BLaER1 treated with 17β-estradiol and CSF1 and Interleukin-3, amounts not matched to agents 10 nM and 100 nM (cell line): ENCODE measurements around the gene PRTN3.

ENCODE experiments used
- H3K27ac ChIP-seq, 11 experiments: shearing (Covaris generic); formaldehyde crosslinking; 2 replicates each; pipeline ENCODE4 v1.8.1; 2022
- H3K27me3 ChIP-seq, 11 experiments: shearing (Covaris generic); formaldehyde crosslinking; 2 replicates each; pipeline ENCODE4 v1.8.1; 2022
- H3K36me3 ChIP-seq, 11 experiments: shearing (Covaris generic); formaldehyde crosslinking; 2 replicates each; pipeline ENCODE4 v1.8.1; 2022
- H3K4me1 ChIP-seq, 10 experiments: shearing (Covaris generic); formaldehyde crosslinking; 2 replicates each; pipeline ENCODE4 v1.8.1; 2022
- H3K4me2 ChIP-seq, 11 experiments: shearing (Covaris generic); formaldehyde crosslinking; 2 replicates each; pipeline ENCODE4 v1.8.1; 2022
- H3K4me3 ChIP-seq, 10 experiments: shearing (Covaris generic); formaldehyde crosslinking; 2 replicates each; pipeline ENCODE4 v1.8.1; 2022
- H3K9ac ChIP-seq, 11 experiments: shearing (Covaris generic); formaldehyde crosslinking; 2 replicates each; pipeline ENCODE4 v1.8.1; 2022
- H3K9me3 ChIP-seq, 11 experiments: shearing (Covaris generic); formaldehyde crosslinking; replicated peaks in 1 of 11; 2 replicates each; pipeline ENCODE4 v1.8.1; 2022
- H4K20me1 ChIP-seq, 11 experiments: shearing (Covaris generic); formaldehyde crosslinking; 2 replicates each; pipeline ENCODE4 v1.8.1; 2022
- Cebpa-rat ChIP-seq, 11 experiments: shearing (Covaris generic); IDR thresholded peaks; 2 replicates each; pipeline ENCODE4 v1.8.1; 2022

The PRTN3 gene

GRCh38 chr19:854549-854948 lies 13.8 kb downstream of the PRTN3 start:
- Histone ChIP-seq H3K36me3 (no peaks in the 10 kb centered on the region), H3K9me3 (peaks cover 0 to 5% (median 0%) of the 10 kb centered on the region in 11 experiments; a peak in 1 of 22 replicates), H3K9ac (no peak overlapping the region), H4K20me1 (peaks cover 0 to 8% (median 0%) of the 10 kb centered on the region in 11 experiments; a peak in 8 of 22 replicates), H3K4me3 (no peak overlapping the region), H3K27ac (no peak overlapping the region), H3K4me1 (peaks cover 5 to 29% (median 13%) of the 10 kb centered on the region in 10 experiments; a peak in 19 of 20 replicates), H3K4me2 (no peak overlapping the region), H3K27me3 (peaks cover 24 to 63% (median 56%) of the 10 kb centered on the region in 11 experiments)
- TF ChIP-seq Cebpa-rat (IDR thresholded peaks at IDR 0.05), result no peak

DNA sequence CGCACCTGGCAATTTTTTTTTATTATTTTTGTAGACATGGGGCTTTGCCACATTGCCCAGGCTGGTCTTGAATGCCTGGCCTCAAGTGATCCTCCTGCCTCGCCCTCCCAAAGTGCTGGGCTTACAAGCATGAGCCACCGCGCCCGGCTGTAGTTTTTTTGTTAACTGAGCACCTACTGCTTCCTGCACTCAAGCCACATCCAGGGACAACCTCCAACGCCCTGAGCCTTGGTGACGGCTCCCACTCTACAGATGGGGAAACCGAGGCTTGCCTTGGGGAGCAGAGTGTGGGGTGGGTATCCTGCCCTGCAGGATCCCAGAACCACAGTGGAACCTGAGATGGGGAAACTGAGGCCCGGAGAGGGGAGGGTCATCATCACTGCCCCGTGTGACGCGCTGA lies 14.3 kb downstream of the PRTN3 start:
- H4K20me1 ChIP-seq, result peaks cover 0 to 13% (median 0%) of the 10 kb centered on the region in 11 experiments; a peak in 8 of 22 replicates
- H3K9ac ChIP-seq, result no peak overlapping the region
- H3K4me2 ChIP-seq, result no peak overlapping the region
- peaks cover 0 to 5% (median 0%) of the 10 kb centered on the region in 11 experiments; a peak in 1 of 22 replicates for H3K9me3 ChIP-seq
- no peaks in the 10 kb centered on the region for H3K36me3 ChIP-seq
- no peak overlapping the region for H3K4me3 ChIP-seq
- no peak for TF ChIP-seq Cebpa-rat (IDR thresholded peaks at IDR 0.05)
- H3K27me3 ChIP-seq, result peaks cover 30 to 63% (median 56%) of the 10 kb centered on the region in 11 experiments
- peaks cover 7 to 35% (median 18%) of the 10 kb centered on the region in 10 experiments; a peak in 19 of 20 replicates for H3K4me1 ChIP-seq
- no peak overlapping the region for H3K27ac ChIP-seq

DNA sequence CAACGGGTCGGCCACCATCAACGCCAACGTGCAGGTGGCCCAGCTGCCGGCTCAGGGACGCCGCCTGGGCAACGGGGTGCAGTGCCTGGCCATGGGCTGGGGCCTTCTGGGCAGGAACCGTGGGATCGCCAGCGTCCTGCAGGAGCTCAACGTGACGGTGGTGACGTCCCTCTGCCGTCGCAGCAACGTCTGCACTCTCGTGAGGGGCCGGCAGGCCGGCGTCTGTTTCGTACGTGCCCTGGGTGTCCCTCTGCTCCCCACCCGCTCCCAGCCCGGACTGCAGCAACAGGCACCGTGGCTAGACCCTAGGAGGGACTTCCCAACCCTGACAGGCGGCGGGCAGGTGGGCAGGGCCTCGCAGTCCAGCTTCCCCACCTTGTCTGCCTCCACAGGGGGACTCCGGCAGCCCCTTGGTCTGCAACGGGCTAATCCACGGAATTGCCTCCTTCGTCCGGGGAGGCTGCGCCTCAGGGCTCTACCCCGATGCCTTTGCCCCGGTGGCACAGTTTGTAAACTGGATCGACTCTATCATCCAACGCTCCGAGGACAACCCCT lies 14.8 kb downstream of the PRTN3 start:
- H3K4me3 ChIP-seq, result no peak overlapping the region
- H3K4me2 ChIP-seq, result no peak overlapping the region
- no peak overlapping the region for H3K27ac ChIP-seq
- H3K36me3 ChIP-seq, result no peaks in the 10 kb centered on the region
- H3K9ac ChIP-seq, result no peak overlapping the region
- TF ChIP-seq Cebpa-rat (IDR thresholded peaks at IDR 0.05), result no peak
- H4K20me1 ChIP-seq, result peaks cover 0 to 15% (median 0%) of the 10 kb centered on the region in 11 experiments; a peak in 8 of 22 replicates
- H3K27me3 ChIP-seq, result peaks cover 30 to 63% (median 56%) of the 10 kb centered on the region in 11 experiments
- peaks cover 7 to 35% (median 20%) of the 10 kb centered on the region in 10 experiments; a peak in 19 of 20 replicates for H3K4me1 ChIP-seq
- H3K9me3 ChIP-seq, result peaks cover 0 to 5% (median 0%) of the 10 kb centered on the region in 11 experiments; a peak in 1 of 22 replicates

GRCh38 chr19:858284-858683 lies 17.5 kb downstream of the PRTN3 start:
- H3K4me1 ChIP-seq, result peaks cover 15 to 48% (median 28%) of the 10 kb centered on the region in 10 experiments
- peaks cover 30 to 63% (median 54%) of the 10 kb centered on the region in 11 experiments for H3K27me3 ChIP-seq
- H3K4me3 ChIP-seq, result no peak overlapping the region

DNA sequence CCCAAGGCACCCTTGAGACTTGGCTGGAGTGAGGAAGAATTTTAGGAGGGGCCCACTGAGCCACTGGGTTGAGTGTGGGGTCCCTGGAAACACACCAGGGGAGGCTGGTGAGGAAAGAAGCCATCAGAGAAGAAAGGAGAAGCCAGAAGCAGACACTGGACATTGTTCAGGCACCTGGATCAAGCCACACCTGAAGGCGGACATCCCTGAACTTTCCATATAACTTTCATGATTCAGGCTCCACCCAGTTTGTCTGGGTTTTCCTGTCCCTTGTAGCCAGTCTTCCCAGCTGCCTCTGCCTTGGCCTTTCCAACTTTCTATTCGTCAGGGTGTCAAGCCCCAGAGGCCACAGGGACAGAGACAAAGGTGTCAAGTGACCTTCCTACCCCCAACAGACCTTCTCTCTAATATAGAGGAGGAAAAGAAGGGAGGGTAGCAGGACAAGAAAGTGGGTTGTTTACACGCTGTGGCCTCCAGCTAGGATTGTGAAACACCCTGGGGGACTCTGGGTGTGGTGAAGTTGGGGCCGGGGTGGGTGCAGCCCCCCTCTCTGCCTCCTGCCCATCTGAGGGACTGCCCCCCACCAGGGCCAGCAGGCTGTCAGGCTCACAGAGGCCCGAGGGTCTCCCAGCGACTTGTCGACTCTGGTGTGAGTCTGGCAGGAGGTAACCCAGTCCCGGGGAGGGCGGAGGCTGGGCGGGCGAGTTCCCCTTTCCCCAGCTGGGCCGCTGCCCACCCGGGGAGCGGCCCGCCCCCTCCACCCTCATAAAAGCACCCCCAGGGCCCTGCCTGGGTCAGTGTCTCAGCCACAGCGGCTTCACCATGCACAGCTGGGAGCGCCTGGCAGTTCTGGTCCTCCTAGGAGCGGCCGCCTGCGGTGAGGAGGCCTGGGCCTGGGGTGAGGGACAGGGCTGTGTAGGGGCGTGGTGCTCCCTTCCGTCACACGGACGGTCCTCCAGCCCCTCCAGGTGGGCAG lies 18.4 kb downstream of the PRTN3 start, which contains the start of gene CFD:
CFD (plus strand) TSS at position 797 of the 976 bp plus-strand sequence; CDS start at position 823, 26 bp downstream.
- peak within 1 kb of the TSS in 8 of 11 experiments; percentile 23 to 72 (median 50); a peak in 12 of 22 replicates for H3K9ac ChIP-seq
- H3K27ac ChIP-seq, result peak within 1 kb of the TSS in 5 of 11 experiments; percentile 36 to 69 (median 60); a peak in 10 of 22 replicates

More at GRCh38 chr19:858284-858683, 17.5 kb downstream of the PRTN3 start:
- Histone ChIP-seq H3K9me3 (peaks cover 0 to 5% (median 0%) of the 10 kb centered on the region in 11 experiments; a peak in 1 of 22 replicates), H4K20me1 (peaks cover 0 to 21% (median 0%) of the 10 kb centered on the region in 11 experiments; a peak in 7 of 22 replicates), H3K9ac (no peak overlapping the region), H3K36me3 (no peaks in the 10 kb centered on the region), H3K27ac (peak overlapping the region in 1 of 11 experiments; percentile 62; a peak in 1 of 22 replicates), H3K4me2 (peak overlapping the region in 3 of 11 experiments; percentile 72 to 86 (median 81); a peak in 2 of 22 replicates)
- TF ChIP-seq Cebpa-rat (IDR thresholded peaks at IDR 0.05), result no peak

DNA sequence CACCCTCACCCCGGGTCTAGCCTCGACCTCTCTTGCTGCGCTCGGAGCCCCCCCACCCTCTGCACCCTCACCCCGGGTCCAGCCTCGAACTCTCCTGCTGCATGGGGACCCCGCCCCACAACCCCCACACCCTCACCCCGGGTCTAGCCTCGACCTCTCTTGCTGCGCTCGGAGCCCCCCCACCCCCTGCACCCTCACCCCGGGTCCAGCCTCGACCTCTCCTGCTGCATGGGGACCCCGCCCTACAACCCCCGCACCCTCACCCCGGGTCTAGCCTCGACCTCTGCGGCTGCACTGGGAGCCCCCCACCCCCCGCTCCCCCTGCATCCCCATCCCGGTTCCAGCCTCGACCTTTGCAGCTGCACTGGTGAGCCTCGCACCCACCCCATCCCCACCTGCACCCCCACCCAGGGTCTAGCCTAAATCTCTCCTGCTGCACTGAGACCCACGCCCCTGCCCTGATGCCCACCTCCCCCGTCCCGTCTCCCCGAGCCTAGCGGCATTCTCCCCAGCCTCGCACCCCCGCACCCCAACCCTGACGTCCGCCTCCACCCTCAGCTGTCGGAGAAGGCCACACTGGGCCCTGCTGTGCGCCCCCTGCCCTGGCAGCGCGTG lies 20.4 kb downstream of the PRTN3 start:
- Histone ChIP-seq H3K27me3 (peaks cover 30 to 61% (median 57%) of the 10 kb centered on the region in 11 experiments), H4K20me1 (peaks cover 0 to 21% (median 0%) of the 10 kb centered on the region in 11 experiments; a peak in 9 of 22 replicates), H3K9me3 (peaks cover 0 to 5% (median 0%) of the 10 kb centered on the region in 11 experiments; a peak in 1 of 22 replicates), H3K36me3 (peaks cover 0 to 6% (median 0%) of the 10 kb centered on the region in 11 experiments; a peak in 1 of 22 replicates), H3K4me1 (peaks cover 31 to 60% (median 42%) of the 10 kb centered on the region in 10 experiments), H3K4me2 (peak overlapping the region in 8 of 11 experiments; percentile 11 to 73 (median 32); a peak in 10 of 22 replicates), H3K4me3 (no peak overlapping the region; a peak in 1 of 20 replicates), H3K27ac (no peak overlapping the region), H3K9ac (no peak overlapping the region)
- no peak for TF ChIP-seq Cebpa-rat (IDR thresholded peaks at IDR 0.05)

More for the DNA sequence above, 18.4 kb downstream of the PRTN3 start, which contains the start of gene CFD:
- H3K9me3 ChIP-seq, result peaks cover 0 to 5% (median 0%) of the 10 kb centered on the region in 11 experiments; a peak in 1 of 22 replicates
- H4K20me1 ChIP-seq, result peaks cover 0 to 21% (median 0%) of the 10 kb centered on the region in 11 experiments; a peak in 7 of 22 replicates
- H3K4me2 ChIP-seq, result peak within 1 kb of the TSS; percentile 44 to 86 (median 77)
- peak within 1 kb of the TSS in 8 of 10 experiments; percentile 26 to 65 (median 44); a peak in 13 of 20 replicates for H3K4me3 ChIP-seq
- peaks cover 30 to 61% (median 57%) of the 10 kb centered on the region in 11 experiments for H3K27me3 ChIP-seq
- TF ChIP-seq Cebpa-rat (IDR thresholded peaks at IDR 0.05), result peak in 3 of 11 experiments; percentile 13 to 30 (median 29); a peak in 2 of 22 replicates
- peaks cover 24 to 57% (median 36%) of the 10 kb centered on the region in 10 experiments for H3K4me1 ChIP-seq
- H3K36me3 ChIP-seq, result no peaks in the 10 kb centered on the region

DNA sequence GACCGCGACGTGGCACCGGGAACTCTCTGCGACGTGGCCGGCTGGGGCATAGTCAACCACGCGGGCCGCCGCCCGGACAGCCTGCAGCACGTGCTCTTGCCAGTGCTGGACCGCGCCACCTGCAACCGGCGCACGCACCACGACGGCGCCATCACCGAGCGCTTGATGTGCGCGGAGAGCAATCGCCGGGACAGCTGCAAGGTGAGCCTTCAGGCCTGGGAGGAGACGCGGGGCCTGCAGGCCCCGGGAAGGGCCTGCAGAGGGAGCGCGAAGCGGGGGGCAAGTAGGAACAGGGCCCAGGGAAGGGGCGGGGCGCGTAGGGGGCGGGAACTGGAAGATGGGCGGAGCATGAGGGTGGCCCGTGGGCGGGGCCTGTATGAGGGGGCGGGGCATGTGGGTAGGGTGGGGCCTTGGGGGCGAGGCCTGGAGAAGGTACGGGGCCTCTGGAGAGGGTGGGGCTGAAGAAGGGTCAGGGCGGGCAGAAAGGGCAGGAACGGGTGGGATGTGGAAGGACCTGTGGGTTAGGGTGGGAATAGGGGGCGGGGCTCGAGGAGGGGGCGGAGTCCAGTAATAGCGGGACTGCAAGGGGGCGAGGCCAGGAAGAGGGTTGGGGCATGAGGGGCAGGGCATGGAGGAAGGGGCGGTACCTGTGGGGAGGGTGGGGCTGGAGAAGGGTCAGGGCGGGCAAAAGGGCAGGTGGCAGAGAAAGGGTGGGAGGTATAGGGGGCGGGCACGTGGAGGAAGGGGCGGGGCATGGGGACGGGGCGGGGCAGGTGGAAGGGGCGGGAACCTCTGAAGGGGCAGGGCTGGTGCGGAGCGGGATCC lies 21.2 kb downstream of the PRTN3 start:
- Histone ChIP-seq H3K4me1 (peaks cover 31 to 61% (median 45%) of the 10 kb centered on the region in 10 experiments), H4K20me1 (peaks cover 0 to 22% (median 0%) of the 10 kb centered on the region in 11 experiments; a peak in 10 of 22 replicates), H3K27me3 (peaks cover 30 to 61% (median 57%) of the 10 kb centered on the region in 11 experiments), H3K27ac (no peak overlapping the region), H3K4me3 (no peak overlapping the region), H3K9ac (no peak overlapping the region), H3K36me3 (peaks cover 0 to 6% (median 0%) of the 10 kb centered on the region in 11 experiments; a peak in 2 of 22 replicates), H3K9me3 (peaks cover 0 to 5% (median 0%) of the 10 kb centered on the region in 11 experiments; a peak in 1 of 22 replicates), H3K4me2 (peak overlapping the region in 10 of 11 experiments; percentile 11 to 89 (median 82); a peak in 12 of 22 replicates)
- TF ChIP-seq Cebpa-rat (IDR thresholded peaks at IDR 0.05), result no peak
